GM12801 (cell line): ENCODE data around the gene LIF.

ENCODE experiments used
- TF ChIP-seq, protein P1 (sequence below): IDR thresholded peaks from one replicate; pipeline ENCODE4 v1.5.1; 2011; ENCODE audit warnings: control low read depth; ENCODE audit not compliant: insufficient read length; ENCODE audit errors: extremely low read depth

Gene LIF

DNA sequence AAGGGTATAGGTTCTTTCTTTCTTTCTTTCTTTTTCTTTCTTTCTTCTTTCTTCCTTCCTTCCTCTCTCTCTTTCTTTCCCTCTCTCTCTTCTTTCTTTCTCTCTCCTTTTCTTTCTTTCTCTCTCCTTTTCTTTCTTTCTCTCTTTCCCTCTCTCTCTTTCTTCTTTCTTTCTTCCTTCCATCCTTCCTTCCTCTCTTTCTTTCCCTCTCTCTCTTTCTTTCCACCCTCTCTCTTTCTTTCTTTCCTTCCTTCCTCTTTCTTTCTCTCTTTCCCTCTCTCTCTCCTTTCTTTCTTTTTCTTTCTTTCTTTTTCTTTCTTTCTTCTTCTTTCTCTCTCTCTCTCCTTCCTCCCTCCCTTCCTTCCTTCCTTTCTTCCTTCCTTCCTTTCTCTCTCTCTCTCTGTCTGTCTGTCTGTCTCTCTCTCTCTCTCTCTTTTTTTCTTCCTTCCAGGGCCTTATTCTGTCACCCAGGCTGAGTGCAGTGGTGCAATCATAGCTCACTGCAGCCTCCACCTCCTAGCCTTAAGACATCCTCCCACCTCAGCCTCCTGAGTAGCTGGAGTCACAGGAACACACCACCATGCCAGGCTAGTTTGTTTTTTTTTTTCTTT, 26.8 kb downstream of the LIF start:
- TF ChIP-seq, protein P1, sequence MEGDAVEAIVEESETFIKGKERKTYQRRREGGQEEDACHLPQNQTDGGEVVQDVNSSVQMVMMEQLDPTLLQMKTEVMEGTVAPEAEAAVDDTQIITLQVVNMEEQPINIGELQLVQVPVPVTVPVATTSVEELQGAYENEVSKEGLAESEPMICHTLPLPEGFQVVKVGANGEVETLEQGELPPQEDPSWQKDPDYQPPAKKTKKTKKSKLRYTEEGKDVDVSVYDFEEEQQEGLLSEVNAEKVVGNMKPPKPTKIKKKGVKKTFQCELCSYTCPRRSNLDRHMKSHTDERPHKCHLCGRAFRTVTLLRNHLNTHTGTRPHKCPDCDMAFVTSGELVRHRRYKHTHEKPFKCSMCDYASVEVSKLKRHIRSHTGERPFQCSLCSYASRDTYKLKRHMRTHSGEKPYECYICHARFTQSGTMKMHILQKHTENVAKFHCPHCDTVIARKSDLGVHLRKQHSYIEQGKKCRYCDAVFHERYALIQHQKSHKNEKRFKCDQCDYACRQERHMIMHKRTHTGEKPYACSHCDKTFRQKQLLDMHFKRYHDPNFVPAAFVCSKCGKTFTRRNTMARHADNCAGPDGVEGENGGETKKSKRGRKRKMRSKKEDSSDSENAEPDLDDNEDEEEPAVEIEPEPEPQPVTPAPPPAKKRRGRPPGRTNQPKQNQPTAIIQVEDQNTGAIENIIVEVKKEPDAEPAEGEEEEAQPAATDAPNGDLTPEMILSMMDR: no peak

DNA sequence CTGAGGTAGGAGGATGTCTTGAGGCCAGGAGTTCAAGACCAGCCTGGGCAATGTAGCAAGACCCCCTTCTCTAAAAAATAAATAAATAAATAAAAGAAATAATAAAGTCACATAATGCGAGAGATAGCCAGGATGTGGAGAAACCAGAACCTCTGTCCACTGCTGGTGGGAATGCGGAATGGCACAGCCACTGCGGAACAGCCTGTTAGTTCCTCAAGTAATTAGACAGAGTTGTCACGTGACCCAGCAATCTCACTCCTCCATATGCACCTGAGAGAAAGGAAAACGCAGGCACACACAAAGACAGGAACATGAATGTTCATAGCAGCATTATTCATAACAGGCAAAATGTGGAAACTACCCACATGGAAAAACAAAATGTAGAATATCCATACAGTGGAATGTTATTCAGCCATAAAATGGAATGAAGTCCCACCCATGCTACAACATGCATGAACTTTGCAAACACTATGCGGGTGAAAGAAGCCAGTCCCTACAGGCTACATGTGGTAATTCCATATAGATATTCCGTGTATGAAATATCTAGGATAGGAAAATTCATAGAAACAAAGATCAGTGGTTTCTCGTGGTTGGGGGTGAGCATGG, 27.4 kb downstream of the LIF start:
- TF ChIP-seq, protein P1: no peak

DNA sequence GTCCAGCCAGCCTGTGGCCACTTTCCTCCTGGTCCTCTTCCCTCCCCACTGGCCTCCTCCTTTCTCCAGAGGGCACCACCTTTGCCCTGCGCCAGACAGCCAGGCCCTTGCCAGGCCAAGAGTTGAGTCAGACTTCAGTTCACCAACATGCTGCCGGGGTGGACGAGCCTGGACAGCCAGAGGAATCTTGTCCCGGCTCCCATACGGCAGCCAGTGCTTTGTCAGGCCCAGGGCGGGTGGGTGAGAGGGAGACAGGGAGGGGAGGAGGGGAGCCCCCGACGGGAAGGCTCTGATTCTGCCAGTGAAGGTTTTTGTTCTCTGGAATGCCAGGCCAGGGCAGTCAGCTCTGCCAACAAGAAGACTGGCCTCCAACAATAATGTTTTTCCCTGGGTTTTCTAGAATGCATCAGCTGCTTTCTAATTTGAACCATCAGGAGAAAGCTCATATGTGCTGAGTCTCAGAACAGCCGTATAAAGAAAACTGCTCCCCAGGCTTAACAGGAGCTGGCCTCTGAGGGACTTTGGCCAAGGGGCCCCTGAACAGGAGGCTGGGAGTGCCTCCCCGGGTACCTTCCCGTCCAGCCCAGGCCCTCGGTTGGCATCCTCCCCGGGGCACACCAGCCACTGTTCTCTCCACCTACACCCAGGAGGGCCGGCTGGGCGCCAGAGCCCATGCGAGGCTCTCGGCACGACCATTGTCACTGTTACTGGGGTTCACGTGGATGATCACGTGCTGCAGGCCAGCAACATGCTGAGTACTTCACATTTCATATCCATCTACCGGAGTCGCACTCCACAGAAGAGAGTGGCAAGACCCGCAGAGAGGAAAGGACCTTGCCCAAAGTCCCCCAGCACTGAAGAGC, 28.6 kb downstream of the LIF start:
- TF ChIP-seq, protein P1: no peak

DNA sequence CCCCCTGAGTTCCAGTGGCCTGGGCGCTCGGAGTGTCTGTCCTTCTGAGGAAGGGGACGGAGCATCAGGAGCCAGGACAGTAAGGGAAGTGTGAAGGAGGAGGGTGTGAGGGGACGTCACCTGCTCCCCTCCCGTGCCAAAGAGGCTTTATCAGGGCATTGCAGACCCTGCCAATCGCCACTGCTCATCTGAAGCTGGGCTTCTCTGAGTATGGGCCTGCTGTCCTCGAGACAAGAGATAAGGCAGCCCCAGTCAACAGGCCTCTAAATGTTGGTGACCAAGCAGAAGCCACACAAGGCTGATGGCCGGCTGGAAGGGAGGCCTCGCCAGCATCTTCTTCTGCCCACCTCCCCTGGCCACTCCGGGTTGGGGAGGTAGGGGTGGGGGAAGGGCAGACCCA, 29.8 kb downstream of the LIF start:
- TF ChIP-seq, protein P1: no peak

DNA sequence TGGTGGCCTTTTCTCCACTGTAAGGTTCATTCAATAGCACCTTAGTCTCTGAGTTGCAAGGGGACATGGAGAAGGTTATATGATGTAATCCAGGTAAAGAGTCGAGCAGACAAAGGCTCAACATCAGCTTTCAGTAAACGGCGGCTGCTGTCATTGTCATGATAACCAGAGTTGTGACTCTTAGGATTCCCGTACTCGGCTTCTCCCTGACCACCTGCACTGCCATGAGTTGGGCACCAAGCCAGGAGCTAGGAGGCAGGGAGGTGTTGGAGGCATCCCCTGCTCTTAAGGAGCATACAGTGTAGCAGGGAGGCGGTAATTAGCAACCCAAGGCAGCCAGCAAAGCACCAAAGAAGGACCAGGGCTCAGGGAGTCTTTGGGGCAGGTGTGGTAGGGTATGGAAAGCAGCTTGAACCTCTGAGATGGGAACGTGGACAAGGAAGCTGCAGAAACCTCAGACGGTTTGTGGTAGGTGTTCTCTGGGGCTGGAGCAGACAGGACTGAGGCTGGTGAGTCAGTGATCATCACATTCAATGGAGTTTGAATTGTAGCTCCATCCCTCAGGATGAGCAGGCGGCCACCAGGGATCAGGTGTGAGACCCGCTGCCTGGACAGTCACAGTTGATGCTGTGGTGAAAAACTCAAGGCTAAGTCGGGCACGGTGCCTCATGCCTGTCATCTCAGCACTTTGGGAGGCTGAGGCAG, 31.7 kb downstream of the LIF start:
- TF ChIP-seq, protein P1: no peak

DNA sequence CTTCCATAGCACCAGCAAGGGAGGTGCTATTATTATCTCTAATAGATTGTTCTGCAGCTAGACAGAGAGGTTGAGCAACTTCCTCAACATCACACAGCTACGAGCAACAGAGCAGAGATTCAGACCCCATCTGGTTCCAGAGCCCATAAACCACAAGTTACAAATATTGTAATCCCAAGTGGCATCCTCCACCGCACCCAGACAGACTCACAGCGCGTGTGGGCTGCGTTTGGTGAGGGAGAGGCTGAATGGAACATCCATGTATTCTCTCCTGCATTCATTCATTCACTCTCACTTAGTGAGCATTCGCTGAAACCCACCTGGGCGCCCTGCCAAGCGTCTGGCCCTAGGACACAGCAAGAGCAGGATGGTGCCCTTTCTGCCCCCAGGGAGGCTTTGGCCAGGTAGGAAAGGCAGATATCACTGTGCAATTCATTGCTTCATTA, 33.5 kb downstream of the LIF start:
- TF ChIP-seq, protein P1: no peak
